ENCODE measurements around the gene PDIK1L.
A peak's percentile ranks its signal among the peaks of the same experiment; 100 is the strongest.
"Not testable (repeated sequence)": the region's sequence is repeated elsewhere in the genome, so short reads cannot be mapped to it uniquely, and the experiment has no call there.

Gene PDIK1L

GRCh38 chr1:26092422-26092821 lies 19.2 kb upstream of the PDIK1L start:
- no peak for DNase-seq

- not testable (repeated sequence) for DNase-seq
Measured at GRCh38 chr1:26093569-26093968, 18.1 kb upstream of the PDIK1L start.

DNA sequence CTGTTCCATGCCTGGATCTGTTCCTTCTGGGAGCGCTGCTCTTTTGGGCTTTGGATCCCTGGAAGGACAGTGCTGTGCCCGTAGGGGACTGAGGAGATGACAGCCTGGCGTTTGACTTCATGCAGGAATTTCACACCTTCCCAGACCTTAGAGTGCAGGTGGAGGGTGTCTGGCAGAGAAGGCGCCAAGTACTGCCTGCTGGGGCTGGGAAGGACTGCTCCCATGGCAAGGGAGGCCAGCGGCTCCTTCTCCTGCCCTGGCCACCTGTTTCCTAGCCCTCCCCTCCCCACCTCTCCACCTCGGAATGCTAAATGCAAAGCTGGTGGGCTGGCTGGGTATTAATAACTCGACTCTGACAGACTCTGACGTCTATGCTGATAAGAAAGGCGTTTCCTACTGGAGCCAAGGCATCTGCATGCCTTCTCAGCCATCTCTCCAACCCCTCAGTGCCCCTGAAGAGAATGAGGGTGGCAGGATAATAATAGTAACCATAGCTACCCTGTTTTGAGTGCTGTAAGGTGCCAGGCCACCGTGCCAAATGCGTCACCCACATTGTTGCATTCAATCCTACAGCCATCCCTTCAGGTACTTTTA lies 17.5 kb upstream of the PDIK1L start:
- no peak for DNase-seq

GRCh38 chr1:26094677-26095383 lies 16.8 kb upstream of the PDIK1L start:
- peak; percentile 55 for DNase-seq

- no peak for DNase-seq
Measured at GRCh38 chr1:26096471-26096870, 15.2 kb upstream of the PDIK1L start.

DNA sequence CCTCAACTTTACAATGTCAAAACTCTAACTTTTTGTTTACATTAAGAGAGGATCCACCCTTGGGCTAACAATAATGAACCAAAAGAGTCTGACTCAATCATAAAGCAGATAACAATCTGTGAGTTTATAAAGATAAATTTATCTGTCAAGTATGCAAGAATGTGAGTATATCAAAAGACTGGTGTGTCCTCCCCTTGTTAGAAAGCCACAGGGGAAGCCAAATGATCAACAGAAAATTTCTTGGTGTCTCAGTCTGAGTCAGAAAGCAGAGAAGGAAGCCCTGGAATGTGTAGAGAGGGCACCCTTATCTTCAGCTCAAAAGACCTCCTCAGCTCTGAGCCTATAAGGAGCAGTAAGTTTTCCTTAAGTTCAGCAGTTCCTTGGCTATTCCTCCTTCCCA lies 13.9 kb upstream of the PDIK1L start:
- DNase-seq = no peak

DNA sequence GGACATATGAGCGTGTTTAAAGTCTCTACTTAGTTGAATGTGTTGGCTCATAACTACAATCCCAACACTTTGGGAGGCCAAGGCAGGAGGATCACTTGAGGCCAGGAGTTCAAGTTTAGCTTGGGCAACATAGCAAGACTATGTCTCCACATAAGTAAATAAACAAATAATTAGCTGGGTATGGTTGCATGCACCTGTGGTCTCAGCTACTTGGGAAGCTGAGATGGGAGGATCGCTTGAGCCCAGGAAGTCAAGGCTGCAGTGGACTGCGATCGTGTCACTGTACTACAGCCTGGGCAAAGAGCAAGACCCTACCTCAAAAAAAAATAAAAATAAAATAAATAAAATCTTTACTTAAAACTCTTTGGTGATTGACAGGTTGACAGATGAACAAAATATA lies 13.0 kb upstream of the PDIK1L start:
- no peak for DNase-seq

DNA sequence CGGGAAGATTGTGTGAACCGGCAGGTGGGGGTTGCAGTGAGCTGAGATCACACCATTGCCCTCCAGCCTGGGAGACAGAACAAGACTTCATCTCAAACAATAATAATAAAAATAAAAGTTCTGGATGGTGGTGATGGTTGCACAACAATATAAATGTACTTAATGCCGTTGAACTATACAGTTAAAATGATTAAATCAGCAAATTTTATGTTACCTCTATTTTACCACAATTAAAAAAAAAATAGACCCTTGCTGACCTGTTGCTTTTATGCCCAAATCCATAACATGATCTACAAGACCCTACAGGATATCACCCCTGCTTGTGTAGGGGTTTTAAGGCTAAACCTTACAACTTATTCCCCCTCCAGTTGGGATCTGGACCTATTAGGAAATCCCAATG lies 11.8 kb upstream of the PDIK1L start:
- DNase-seq = no peak

GRCh38 chr1:26100204-26100603 lies 11.4 kb upstream of the PDIK1L start:
- DNase-seq = not testable (repeated sequence)

GRCh38 chr1:26102119-26102518 lies 9.5 kb upstream of the PDIK1L start:
- no peak for DNase-seq

- no peak for DNase-seq
Measured at GRCh38 chr1:26102526-26102925, 9.1 kb upstream of the PDIK1L start.

- not testable (repeated sequence) for DNase-seq
Measured at GRCh38 chr1:26105226-26105548, 6.4 kb upstream of the PDIK1L start.

DNA sequence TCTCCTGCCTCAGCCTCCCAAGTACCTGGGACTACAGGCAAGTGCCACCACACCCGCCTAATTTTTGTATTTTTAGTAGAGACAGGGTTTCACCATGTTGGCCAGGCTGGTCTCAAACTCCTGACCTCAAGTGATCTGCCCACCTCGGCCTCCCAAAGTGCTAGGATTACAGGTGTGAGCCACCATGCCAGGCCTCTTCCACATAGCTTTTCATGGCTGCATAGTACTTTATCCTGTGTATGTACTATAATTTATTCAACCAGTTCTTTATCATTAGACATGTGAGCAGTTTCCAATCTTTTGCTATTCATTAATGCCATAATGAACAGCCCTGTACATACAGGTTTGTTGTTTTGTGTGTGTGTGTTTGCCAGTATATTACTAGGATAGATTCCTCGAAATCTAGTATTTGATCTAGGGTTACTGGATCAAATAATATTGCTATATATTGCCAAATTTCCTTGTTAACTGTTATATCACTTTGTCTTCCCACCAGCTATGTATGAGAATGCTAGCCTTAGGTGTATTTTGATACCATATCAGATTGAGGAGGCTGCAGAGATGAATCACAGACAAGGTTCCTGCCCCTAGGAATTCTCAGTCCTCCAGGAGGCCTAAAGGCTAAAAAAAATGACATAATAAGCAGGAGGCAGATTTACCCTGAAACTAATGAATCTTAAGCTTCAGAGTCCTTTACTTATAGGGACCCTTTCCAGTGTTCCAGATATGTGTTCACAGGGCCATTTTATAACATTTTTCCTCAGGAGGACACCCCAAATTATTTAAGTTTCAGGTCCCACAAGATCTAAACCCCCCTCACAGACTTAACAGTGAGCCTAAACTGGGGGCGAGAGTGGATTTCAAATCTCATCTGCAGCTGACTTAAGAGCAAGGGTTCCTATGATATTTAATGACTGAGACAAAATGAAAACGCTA lies 2.1 kb upstream of the PDIK1L start:
- DNase-seq = no peak

GRCh38 chr1:26110731-26111529 lies 694 bp upstream of the PDIK1L start:
- DNase-seq = no peak

DNA sequence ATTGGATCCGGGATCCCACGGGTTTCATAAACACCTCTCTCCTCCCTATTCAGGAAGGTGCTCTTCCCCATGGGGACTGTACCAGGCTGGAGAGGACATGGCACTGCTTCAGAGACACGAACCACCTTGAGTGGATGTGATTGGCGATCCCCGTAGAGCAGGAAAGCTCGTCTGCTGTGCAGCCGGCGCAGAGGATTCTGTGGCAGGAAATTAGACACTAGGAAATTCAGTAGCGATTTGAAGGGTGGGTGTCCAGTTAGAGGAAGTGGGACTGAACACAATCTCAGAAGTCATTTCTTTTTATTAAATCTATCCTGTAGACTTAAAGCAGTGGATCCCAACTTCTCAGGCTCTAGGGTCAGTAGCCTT lies 767 bp downstream of the PDIK1L start:
- DNase-seq = no peak

DNA sequence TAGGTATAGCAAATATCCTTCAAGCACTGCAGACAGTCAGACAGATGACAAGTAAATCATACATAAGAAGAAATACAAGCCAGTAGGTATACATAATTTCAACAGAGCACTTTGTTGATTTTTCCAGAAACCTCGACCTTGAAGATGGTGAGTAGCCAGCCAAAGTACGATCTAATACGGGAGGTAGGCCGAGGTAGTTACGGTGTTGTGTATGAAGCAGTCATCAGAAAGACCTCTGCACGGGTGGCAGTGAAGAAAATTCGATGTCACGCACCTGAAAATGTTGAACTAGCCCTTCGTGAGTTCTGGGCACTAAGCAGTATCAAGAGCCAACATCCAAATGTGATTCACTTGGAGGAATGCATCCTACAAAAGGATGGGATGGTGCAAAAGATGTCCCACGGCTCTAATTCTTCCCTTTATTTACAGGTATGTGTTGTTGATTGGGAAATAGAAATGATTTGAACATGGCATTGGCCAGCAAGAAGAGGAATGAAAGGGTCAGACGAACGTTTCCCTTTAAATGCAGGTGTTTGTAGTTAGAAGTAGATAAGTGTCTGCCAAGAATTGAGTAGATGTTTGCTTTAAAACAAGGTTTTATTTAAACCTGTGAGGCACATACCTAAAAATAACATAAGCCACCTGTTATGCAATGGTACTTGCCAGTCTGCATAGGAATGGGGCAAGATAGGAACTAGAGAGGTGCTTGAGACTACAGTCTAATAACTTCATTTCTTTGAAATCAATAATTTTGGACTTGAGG lies 2.7 kb downstream of the PDIK1L start:
- no peak for DNase-seq

- no peak for DNase-seq
Measured at GRCh38 chr1:26119892-26120608, 8.4 kb downstream of the PDIK1L start.

DNA sequence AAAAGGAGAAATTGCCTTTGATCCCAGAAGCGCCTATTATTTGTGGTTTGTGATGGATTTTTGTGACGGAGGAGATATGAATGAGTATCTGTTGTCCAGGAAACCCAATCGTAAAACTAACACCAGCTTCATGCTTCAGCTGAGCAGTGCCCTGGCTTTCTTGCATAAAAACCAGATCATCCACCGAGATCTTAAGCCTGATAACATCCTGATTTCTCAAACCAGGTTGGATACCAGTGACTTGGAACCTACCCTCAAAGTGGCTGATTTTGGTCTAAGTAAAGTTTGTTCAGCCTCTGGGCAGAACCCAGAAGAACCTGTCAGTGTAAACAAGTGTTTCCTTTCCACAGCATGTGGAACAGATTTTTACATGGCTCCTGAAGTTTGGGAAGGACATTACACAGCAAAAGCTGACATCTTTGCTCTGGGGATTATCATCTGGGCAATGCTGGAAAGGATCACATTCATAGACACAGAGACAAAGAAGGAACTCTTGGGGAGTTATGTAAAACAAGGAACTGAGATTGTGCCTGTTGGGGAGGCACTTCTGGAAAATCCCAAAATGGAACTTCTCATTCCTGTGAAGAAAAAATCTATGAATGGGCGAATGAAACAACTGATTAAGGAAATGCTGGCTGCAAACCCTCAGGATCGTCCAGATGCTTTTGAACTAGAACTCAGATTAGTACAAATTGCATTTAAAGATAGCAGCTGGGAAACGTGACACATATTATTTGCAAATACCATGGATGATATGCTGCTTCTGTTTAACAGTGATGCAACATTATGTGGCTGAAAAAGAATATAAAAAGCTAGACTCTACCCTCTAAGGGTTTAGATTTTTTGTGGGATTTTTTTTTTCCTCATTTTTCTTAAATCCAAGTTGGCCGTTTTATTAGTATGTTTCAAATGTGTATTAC lies 10.5 kb downstream of the PDIK1L start:
- DNase-seq = no peak

- no peak for DNase-seq
Measured at GRCh38 chr1:26122988-26123973, 11.7 kb downstream of the PDIK1L start.

All from NCI-H524 treated with DMSO at 0.1 percent for 48 hours (cell line).